Measurements from ENCODE around the gene MICU1. TPM values are rescaled to one million over a fixed set of nuclear protein-coding genes. Genes with fewer than 3 reads are reported as not detected.

The MICU1 gene
- total RNA-seq, 1 experiment from 2014 or later: 70.5 TPM

DNA sequence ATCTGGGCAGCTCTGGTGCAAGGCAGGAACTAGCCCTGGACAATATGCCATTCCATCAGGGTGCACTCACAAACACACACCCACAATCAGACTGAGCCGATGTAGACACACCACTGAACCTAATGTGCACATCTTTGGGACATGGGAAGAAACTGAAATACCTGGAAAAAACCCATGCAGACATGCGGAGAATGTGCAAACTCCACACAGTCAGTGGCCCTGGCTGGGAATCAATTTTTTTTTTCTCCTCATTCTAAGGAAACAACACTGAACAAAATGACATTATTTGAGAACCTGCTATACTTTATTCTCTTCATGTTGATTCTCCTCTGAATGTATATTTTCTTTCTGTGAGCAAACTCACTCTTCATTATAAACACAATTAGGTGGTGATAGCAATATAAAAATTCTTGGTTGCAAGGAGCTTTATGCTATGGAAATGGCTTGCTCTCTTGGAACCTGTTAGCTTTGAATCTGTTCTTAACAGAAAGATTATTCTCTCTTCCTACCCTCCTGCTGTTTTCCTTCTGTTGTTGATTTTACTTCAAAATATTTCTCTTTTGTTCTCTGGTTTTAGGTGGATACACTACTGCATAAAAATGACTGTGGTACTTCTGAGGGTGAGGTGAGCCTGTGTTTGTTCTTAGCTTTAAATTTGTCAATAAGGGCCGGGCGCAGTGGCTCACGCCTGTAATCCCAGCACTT, 33.0 kb upstream of the MICU1 start:
- Histone ChIP-seq H3K9me3 (ENCODE audit: insufficient read depth, low read depth) (no peaks in the 10 kb centered on the region), H2AFZ (no peak overlapping the region), H3K9me2 (ENCODE audit: insufficient read depth) (no peaks in the 10 kb centered on the region), H3F3A (ENCODE audit: insufficient read depth, low read depth) (peaks cover 11% of the 10 kb centered on the region), H3K4me3 (no peak overlapping the region), H3K27me3 (ENCODE audit: insufficient read depth, low read depth) (no peaks in the 10 kb centered on the region), H3K4me1 (replicated peaks; ENCODE audit: insufficient read depth) (peaks cover 19% of the 10 kb centered on the region), H3K36me3 (ENCODE audit: low read depth) (no peaks in the 10 kb centered on the region), H4K20me1 (ENCODE audit: insufficient read depth) (no peaks in the 10 kb centered on the region), H3K27ac (0 out of 2 replicates have a peak overlapping the region, but pooled peaks have one; percentile 64), H3K4me2 (no peak overlapping the region), H3K79me2 (ENCODE audit: low read depth) (no peaks in the 10 kb centered on the region)
- ChIA-PET CTCF (no interaction called here), POLR2A (ENCODE audit: unreplicated experiment) (no interaction called here)
- intact Hi-C loops (cut with micrococcal nuclease; ENCODE audit: unreplicated experiment): no loop called here
- no peak for TF ChIP-seq EZH2 (IDR thresholded peaks at IDR 0.05; ENCODE audit: low read depth)
- TF ChIP-seq, protein P1, sequence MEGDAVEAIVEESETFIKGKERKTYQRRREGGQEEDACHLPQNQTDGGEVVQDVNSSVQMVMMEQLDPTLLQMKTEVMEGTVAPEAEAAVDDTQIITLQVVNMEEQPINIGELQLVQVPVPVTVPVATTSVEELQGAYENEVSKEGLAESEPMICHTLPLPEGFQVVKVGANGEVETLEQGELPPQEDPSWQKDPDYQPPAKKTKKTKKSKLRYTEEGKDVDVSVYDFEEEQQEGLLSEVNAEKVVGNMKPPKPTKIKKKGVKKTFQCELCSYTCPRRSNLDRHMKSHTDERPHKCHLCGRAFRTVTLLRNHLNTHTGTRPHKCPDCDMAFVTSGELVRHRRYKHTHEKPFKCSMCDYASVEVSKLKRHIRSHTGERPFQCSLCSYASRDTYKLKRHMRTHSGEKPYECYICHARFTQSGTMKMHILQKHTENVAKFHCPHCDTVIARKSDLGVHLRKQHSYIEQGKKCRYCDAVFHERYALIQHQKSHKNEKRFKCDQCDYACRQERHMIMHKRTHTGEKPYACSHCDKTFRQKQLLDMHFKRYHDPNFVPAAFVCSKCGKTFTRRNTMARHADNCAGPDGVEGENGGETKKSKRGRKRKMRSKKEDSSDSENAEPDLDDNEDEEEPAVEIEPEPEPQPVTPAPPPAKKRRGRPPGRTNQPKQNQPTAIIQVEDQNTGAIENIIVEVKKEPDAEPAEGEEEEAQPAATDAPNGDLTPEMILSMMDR (conservative IDR thresholded peaks at IDR 0.05): no peak
- BruUV-seq (replicated peaks): no TSS peak
- DNase-seq: no peak

DNA sequence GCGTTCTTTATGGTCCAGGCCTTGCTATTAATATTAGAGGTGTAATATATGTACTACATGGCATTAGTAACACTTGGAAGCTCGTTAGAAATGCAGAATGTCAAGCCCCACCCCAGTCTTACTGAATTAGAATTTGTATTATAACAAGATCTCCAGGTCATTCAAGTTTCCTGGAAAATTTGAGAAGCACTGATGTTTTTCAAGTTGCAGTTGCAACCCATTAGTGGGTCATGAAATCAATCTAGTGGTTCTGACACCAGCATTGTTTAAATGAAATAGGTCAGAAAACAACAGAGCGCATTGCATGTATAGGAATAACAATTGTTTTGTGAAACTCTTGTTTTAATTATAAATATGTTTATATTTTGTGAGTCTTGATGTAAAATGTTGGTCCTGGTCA, 28.8 kb upstream of the MICU1 start:
- no peak for TF ChIP-seq EZH2 (IDR thresholded peaks at IDR 0.05; ENCODE audit: low read depth)
- TF ChIP-seq, protein P1 (conservative IDR thresholded peaks at IDR 0.05): no peak
- H4K20me1 ChIP-seq (ENCODE audit: insufficient read depth): no peaks in the 10 kb centered on the region
- H3K4me3 ChIP-seq: no peak overlapping the region
- H3K27ac ChIP-seq: no peak overlapping the region
- POLR2A ChIA-PET (ENCODE audit: unreplicated experiment): no interaction called here
- no peaks in the 10 kb centered on the region for H3K9me2 ChIP-seq (ENCODE audit: insufficient read depth)
- H2AFZ ChIP-seq: no peak overlapping the region
- BruUV-seq (replicated peaks): no TSS peak
- H3F3A ChIP-seq (ENCODE audit: insufficient read depth, low read depth): peaks cover 2% of the 10 kb centered on the region; the same call in 1 of the 2 replicates
- peaks cover 8% of the 10 kb centered on the region; the same call in 1 of the 2 replicates for H3K4me1 ChIP-seq (replicated peaks; ENCODE audit: insufficient read depth)
- H3K36me3 ChIP-seq (ENCODE audit: low read depth): no peaks in the 10 kb centered on the region
- no peak overlapping the region for H3K4me2 ChIP-seq
- no peaks in the 10 kb centered on the region for H3K9me3 ChIP-seq (ENCODE audit: insufficient read depth, low read depth)
- intact Hi-C loops (cut with micrococcal nuclease; ENCODE audit: unreplicated experiment): no loop called here
- peak in 1 of 2 experiments; percentile 34 for DNase-seq
- no peaks in the 10 kb centered on the region for H3K27me3 ChIP-seq (ENCODE audit: insufficient read depth, low read depth)
- H3K79me2 ChIP-seq (ENCODE audit: low read depth): no peaks in the 10 kb centered on the region
- CTCF ChIA-PET: no interaction called here

DNA sequence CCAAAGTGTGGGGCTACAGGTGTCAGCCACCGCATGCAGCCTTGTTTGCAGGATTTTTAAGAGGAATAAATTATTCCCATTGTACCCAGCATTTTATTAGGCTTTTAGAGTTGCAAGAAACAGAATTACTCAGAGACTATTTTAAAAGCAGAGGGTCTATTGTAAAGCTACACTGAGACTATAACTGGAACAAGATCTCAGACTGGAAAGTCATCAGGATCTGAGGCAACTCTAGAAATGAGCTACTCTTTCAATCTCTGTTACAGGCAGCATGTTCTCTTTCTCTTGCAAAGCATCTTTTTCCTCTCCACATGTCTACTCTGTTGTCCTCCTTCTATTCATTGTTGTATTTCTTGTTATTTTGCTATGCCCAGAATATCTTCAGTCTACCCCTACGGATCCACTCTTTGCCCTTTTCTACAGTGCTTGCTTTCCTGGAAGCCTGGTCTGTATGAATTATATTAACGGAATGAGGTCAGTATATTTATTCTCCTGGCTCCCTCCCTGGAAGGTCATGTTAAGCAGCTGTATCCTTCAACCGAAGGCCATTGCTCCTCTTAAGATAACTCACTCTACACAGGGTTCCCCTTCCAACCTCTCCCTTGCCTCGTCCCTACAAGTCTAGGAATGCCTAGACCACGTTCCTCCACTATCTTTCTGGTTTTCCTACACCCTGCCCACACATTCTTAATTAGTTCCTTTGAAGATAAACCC, 27.7 kb upstream of the MICU1 start:
- intact Hi-C loops (cut with micrococcal nuclease; ENCODE audit: unreplicated experiment): no loop called here
- Histone ChIP-seq H3K27ac (no peak overlapping the region), H2AFZ (no peak overlapping the region), H3K79me2 (ENCODE audit: low read depth) (no peaks in the 10 kb centered on the region), H3K4me2 (no peak overlapping the region), H3K27me3 (ENCODE audit: insufficient read depth, low read depth) (no peaks in the 10 kb centered on the region), H3F3A (ENCODE audit: insufficient read depth, low read depth) (no peaks in the 10 kb centered on the region), H4K20me1 (ENCODE audit: insufficient read depth) (no peaks in the 10 kb centered on the region), H3K36me3 (ENCODE audit: low read depth) (no peaks in the 10 kb centered on the region), H3K4me3 (no peak overlapping the region), H3K4me1 (replicated peaks; ENCODE audit: insufficient read depth) (no peaks in the 10 kb centered on the region), H3K9me3 (ENCODE audit: insufficient read depth, low read depth) (no peaks in the 10 kb centered on the region), H3K9me2 (ENCODE audit: insufficient read depth) (no peaks in the 10 kb centered on the region)
- ChIA-PET CTCF (no interaction called here), POLR2A (ENCODE audit: unreplicated experiment) (no interaction called here)
- DNase-seq: peak in 1 of 2 experiments; percentile 11
- BruUV-seq (replicated peaks): no TSS peak
- no peak for TF ChIP-seq EZH2 (IDR thresholded peaks at IDR 0.05; ENCODE audit: low read depth)
- TF ChIP-seq, protein P1 (conservative IDR thresholded peaks at IDR 0.05): no peak

Data from PC-9 (cell line).